H1 (cell line): ENCODE measurements around the gene SORBS1. TPM values are rescaled to one million over a fixed set of nuclear protein-coding genes. Genes with fewer than 3 reads are reported as not detected.

Experiments used
- CTCF ChIA-PET: fragments of 300-600 bp; sonication (Branson Sonifier 250); formaldehyde crosslinking; loops from one replicate; lab custom pipeline; 2021; ENCODE audit not compliant: partially characterized antibody; lab: Charles Lee
- POLR2A ChIA-PET: fragments of 300-600 bp; sonication (Branson Sonifier 250); formaldehyde crosslinking; loops from one replicate; lab custom pipeline; 2021; ENCODE audit warnings: inconsistent platforms; ENCODE audit not compliant: partially characterized antibody; lab: Charles Lee
- DNase-seq, 2 experiments: peaks; one replicate each; pipeline versions ENCODE4 v3.0.0 to v3.0.0-alpha.2; 2010 to 2022; ENCODE audit warnings: low spot score in 2 of 2, low read depth in 1 of 2, mixed read lengths in 1 of 2
- FAIRE-seq: peaks from 2 replicates; lab custom pipeline; 2011; peaks lifted over from hg19 to GRCh38; lab: Jason Lieb, UNC
- H2AFZ ChIP-seq: 2 replicates; pipeline ENCODE4 v1.8.1; 2012; ENCODE audit warnings: low read length, inconsistent platforms
- H2AK5ac ChIP-seq: 2 replicates; pipeline ENCODE4 v1.6.1; 2013; ENCODE audit warnings: low read depth, low read length
- H2BK120ac ChIP-seq: replicated peaks from 2 replicates; pipeline ENCODE3; 2013; ENCODE audit warnings: low read depth, low read length, inconsistent platforms
- H2BK12ac ChIP-seq: 2 replicates; pipeline ENCODE4 v1.6.1; 2013; ENCODE audit warnings: low read depth, low read length
- H2BK15ac ChIP-seq: 2 replicates; pipeline ENCODE4 v1.6.1; 2013; ENCODE audit warnings: low read length
- H2BK20ac ChIP-seq: 2 replicates; pipeline ENCODE4 v1.6.1; 2013; ENCODE audit warnings: low read length
- H2BK5ac ChIP-seq: 2 replicates; pipeline ENCODE4 v1.6.1; 2013; ENCODE audit warnings: low read depth, low read length
- H3K14ac ChIP-seq: 2 replicates; pipeline ENCODE4 v1.6.1; 2013; ENCODE audit warnings: inconsistent platforms; ENCODE audit not compliant: insufficient read length
- H3K18ac ChIP-seq: 2 replicates; pipeline ENCODE4 v1.6.1; 2013; ENCODE audit warnings: low read length; ENCODE audit errors: extremely low read depth
- H3K23ac ChIP-seq: 2 replicates; pipeline ENCODE4 v1.6.1; 2013; ENCODE audit warnings: inconsistent platforms; ENCODE audit not compliant: insufficient read length
- H3K23me2 ChIP-seq: 2 replicates; pipeline ENCODE4 v1.6.1; 2013; ENCODE audit warnings: low read depth, low read length
- H3K27ac ChIP-seq: 2 replicates; pipeline ENCODE4 v1.6.1; 2011; ENCODE audit warnings: low read depth, low read length, inconsistent platforms
- H3K27me3 ChIP-seq, 4 experiments: replicated peaks in 1 of 4; 1 replicate in 1 of 4; 2 replicates in 3 of 4; pipeline versions ENCODE4 v1.6.1 to v1.8.1; 2011 to 2013; ENCODE audit warnings: low read length in 3 of 4, mild to moderate bottlenecking in 3 of 4, inconsistent platforms in 2 of 4, mixed read lengths in 2 of 4, moderate library complexity in 1 of 4; ENCODE audit not compliant: control insufficient read depth in 3 of 4, insufficient read depth in 3 of 4; ENCODE audit errors: extremely low read depth in 1 of 4
- H3K36me3 ChIP-seq, 4 experiments: 2 replicates each; pipeline versions ENCODE4 v1.6.1 to v1.8.1; 2011 to 2013; ENCODE audit warnings: mild to moderate bottlenecking in 4 of 4, low read length in 3 of 4, moderate library complexity in 2 of 4, control low read depth in 1 of 4, inconsistent platforms in 1 of 4; ENCODE audit not compliant: insufficient read depth in 4 of 4, control insufficient read depth in 2 of 4
- H3K4ac ChIP-seq: replicated peaks from 2 replicates; pipeline ENCODE3; 2013; ENCODE audit warnings: low read length, low read depth, mixed read lengths, inconsistent platforms; ENCODE audit not compliant: insufficient read length
- H3K4me1 ChIP-seq, 4 experiments: replicated peaks in 1 of 4; 1 replicate in 1 of 4; 2 replicates in 3 of 4; pipeline versions ENCODE4 v1.6.1 to v1.8.1; 2011 to 2013; ENCODE audit warnings: low read length in 3 of 4, inconsistent platforms in 2 of 4, mixed read lengths in 1 of 4; ENCODE audit not compliant: insufficient read depth in 4 of 4, control insufficient read depth in 3 of 4
- H3K4me2 ChIP-seq, 2 experiments: 2 replicates each; pipeline versions ENCODE4 v1.6.1 to v1.8.1; 2011 to 2013; ENCODE audit warnings: low read depth in 2 of 2, low read length in 2 of 2, control low read depth in 1 of 2, inconsistent platforms in 1 of 2, mild to moderate bottlenecking in 1 of 2; ENCODE audit not compliant: insufficient read depth in 1 of 2
- H3K4me3 ChIP-seq, 4 experiments: fragments of 200-600, 300-600 bp in 1 of 4; sonication (generic), shearing (Covaris generic), sonication (Bioruptor Twin) in 1 of 4; 2 replicates each; pipeline versions ENCODE4 v1.5.1 to v1.8.1; 2011 to 2016; ENCODE audit warnings: low read length in 4 of 4, low read depth in 3 of 4, control low read depth in 2 of 4, inconsistent platforms in 2 of 4, mild to moderate bottlenecking in 2 of 4, mixed read lengths in 1 of 4, moderate library complexity in 1 of 4; ENCODE audit not compliant: insufficient read depth in 2 of 4; ENCODE audit errors: extremely low read depth in 1 of 4
- H3K56ac ChIP-seq: replicated peaks from 2 replicates; pipeline ENCODE3; 2013; ENCODE audit warnings: low read depth, mild to moderate bottlenecking, mixed read lengths, low read length, inconsistent platforms; ENCODE audit not compliant: insufficient read length
- H3K79me1 ChIP-seq: 2 replicates; pipeline ENCODE4 v1.6.1; 2013; ENCODE audit warnings: low read depth, low read length, control low read depth
- H3K79me2 ChIP-seq, 2 experiments: 2 replicates each; pipeline versions ENCODE4 v1.6.1 to v1.8.1; 2012 to 2013; ENCODE audit warnings: low read length in 2 of 2, mild to moderate bottlenecking in 2 of 2, inconsistent platforms in 1 of 2; ENCODE audit not compliant: insufficient read depth in 2 of 2, control insufficient read depth in 1 of 2
- H3K9ac ChIP-seq, 4 experiments: replicated peaks in 1 of 4; 1 replicate in 1 of 4; 2 replicates in 3 of 4; pipeline versions ENCODE4 v1.6.1 to v1.8.1; 2011 to 2013; ENCODE audit warnings: low read depth in 3 of 4, low read length in 3 of 4, control low read depth in 2 of 4, mild to moderate bottlenecking in 2 of 4, moderate library complexity in 2 of 4, inconsistent platforms in 1 of 4; ENCODE audit errors: extremely low read depth in 1 of 4
- H3K9me3 ChIP-seq, 2 experiments: 2 replicates each; pipeline versions ENCODE4 v1.6.1 to v1.8.1; 2012 to 2013; ENCODE audit warnings: mild to moderate bottlenecking in 2 of 2, moderate library complexity in 2 of 2, control low read depth in 1 of 2, inconsistent platforms in 1 of 2, low read depth in 1 of 2, low read length in 1 of 2, mixed read lengths in 1 of 2; ENCODE audit not compliant: insufficient read depth in 2 of 2
- H4K20me1 ChIP-seq, 2 experiments: replicated peaks in 1 of 2; 2 replicates each; pipeline versions ENCODE3 to v1.8.1; 2011 to 2013; ENCODE audit warnings: inconsistent platforms in 2 of 2, low read length in 2 of 2, mild to moderate bottlenecking in 1 of 2; ENCODE audit not compliant: insufficient read depth in 2 of 2, control insufficient read depth in 1 of 2
- H4K5ac ChIP-seq: 2 replicates; pipeline ENCODE4 v1.6.1; 2013; ENCODE audit warnings: low read length, low read depth, mixed read lengths, inconsistent platforms; ENCODE audit not compliant: insufficient read length
- H4K8ac ChIP-seq: 2 replicates; pipeline ENCODE4 v1.8.0; 2013; ENCODE audit warnings: mild to moderate bottlenecking, moderate library complexity, low read length, inconsistent platforms; ENCODE audit not compliant: insufficient read depth; ENCODE audit errors: extremely low read depth
- H4K91ac ChIP-seq: replicated peaks from 2 replicates; pipeline ENCODE3; 2013; ENCODE audit warnings: low read length, mixed read lengths, inconsistent platforms; ENCODE audit not compliant: insufficient read length
- CHD1 ChIP-seq: IDR thresholded peaks from 2 replicates; pipeline ENCODE4 v1.6.1; 2012; ENCODE audit warnings: low read depth, low read length, improper control_type of control experiment
- E2F6 ChIP-seq: IDR thresholded peaks from 2 replicates; pipeline ENCODE4 v1.6.1; 2012; ENCODE audit warnings: inconsistent platforms
- EGR1 ChIP-seq: IDR thresholded peaks from 2 replicates; pipeline ENCODE4 v1.6.1; 2011; ENCODE audit warnings: low read depth, low read length, borderline replicate concordance
- EZH2 ChIP-seq: fragments of 200-600 bp; sonication (generic); IDR thresholded peaks from 2 replicates; pipeline ENCODE4 v1.7.1; 2012; ENCODE audit warnings: low read depth, mild to moderate bottlenecking, moderate library complexity, low read length, inconsistent platforms; ENCODE audit not compliant: severe bottlenecking
- FOSL1 ChIP-seq: IDR thresholded peaks from 2 replicates; pipeline ENCODE4 v1.6.1; 2011; ENCODE audit warnings: mild to moderate bottlenecking, low read depth, low read length, moderate library complexity; ENCODE audit not compliant: insufficient read depth
- PHF8 ChIP-seq: fragments of 200-600 bp; sonication (generic); conservative IDR thresholded peaks from 2 replicates; pipeline ENCODE4 v1.7.1; 2012; ENCODE audit warnings: low read depth, mild to moderate bottlenecking, inconsistent platforms, low read length, moderate library complexity
- RFX5 ChIP-seq: IDR thresholded peaks from 2 replicates; pipeline ENCODE4 v1.6.1; 2011; ENCODE audit warnings: low read depth, low read length, improper control_type of control experiment, borderline replicate concordance
- RXRA ChIP-seq: IDR thresholded peaks from 2 replicates; pipeline ENCODE4 v1.6.1; 2011; ENCODE audit warnings: low read depth, mild to moderate bottlenecking, low read length, moderate library complexity; ENCODE audit not compliant: insufficient read depth
- SAP30 ChIP-seq: fragments of 300-600 bp; sonication (generic); IDR thresholded peaks from 2 replicates; pipeline ENCODE4 v1.7.1; 2012; ENCODE audit warnings: low read length, moderate library complexity, mild to moderate bottlenecking, inconsistent platforms; ENCODE audit not compliant: insufficient read depth, insufficient replicate concordance
- SIRT6 ChIP-seq: IDR thresholded peaks from one replicate; pipeline ENCODE4 v1.7.1; 2012; ENCODE audit warnings: low read length, inconsistent platforms
- USF2 ChIP-seq: IDR thresholded peaks from 2 replicates; pipeline ENCODE4 v1.6.1; 2011; ENCODE audit warnings: low read length, improper control_type of control experiment
- WGBS, 2 experiments: shearing (Covaris generic) in 1 of 2; methylation state at CpG; one replicate each; pipeline versions ENCODE4 v1.1.6 to v1.1.7; 2013 to 2015; ENCODE audit warnings: low lambda C conversion rate in 2 of 2, mixed read lengths in 2 of 2, inconsistent platforms in 1 of 2, low coverage in 1 of 2, missing lambda C conversion rate in 1 of 2; ENCODE audit not compliant: insufficient replicate concordance in 2 of 2, insufficient coverage in 1 of 2, insufficient read length in 1 of 2; ENCODE audit errors: extremely low coverage in 1 of 2, missing lambda C conversion rate in 1 of 2; 5-methylcytosine and 5-hydroxymethylcytosine counted together
- polyA plus RNA-seq, 7 experiments: library from polyadenylated mRNA; depleted of rRNA in 3 of 7; stranded (reverse) in 5 of 7; unstranded in 2 of 7; fragments of >200 nt in 5 of 7; fragments of 200-250 nt in 2 of 7; gene quantifications; 1 replicate in 5 of 7; 2 replicates in 1 of 7; 4 replicates in 1 of 7; pipeline versions ENCODE4 v1.2.1 to v1.2.3, GENCODE V29; 2011 to 2013; ENCODE audit warnings: missing spikeins in 2 of 7, mixed read lengths in 2 of 7
- total RNA-seq: library from RNA; stranded (reverse); fragmentation: NEBNext Ultra II Directional; extraction: Animal tissue kit (Norgen Biotek cat#: 25700); gene quantifications from 2 replicates; pipeline ENCODE4 v1.2.1, GENCODE V29; 2021

SORBS1 gene
- total and polyA plus RNA-seq, 2 of the 8 experiments (the other 6 are each of a cell fraction or from before 2014, with no cell fraction given), result 16.0 to 35.0 TPM

- no peaks in the 10 kb centered on the region for H3K79me1 ChIP-seq
- DNase-seq (no peak), FAIRE-seq (no peak)
- no peak overlapping the region for H2AFZ ChIP-seq
- no peak overlapping the region for H3K4ac ChIP-seq
- no peak overlapping the region for H3K4me3 ChIP-seq
- no peak overlapping the region for H4K91ac ChIP-seq
- ChIA-PET POLR2A (no interaction called here), CTCF (interaction anchor here (0.9 to 1.6 kb wide), 3 partner anchors 72 to 365 kb away, joined by 3 read pairs; no protein-coding TSS in a partner anchor)
- no peaks in the 10 kb centered on the region for H3K79me2 ChIP-seq
- no peak overlapping the region for H2BK5ac ChIP-seq
- no peak overlapping the region for H3K14ac ChIP-seq
- H2BK12ac ChIP-seq, result no peak overlapping the region
- no peaks in the 10 kb centered on the region for H3K9me3 ChIP-seq
- H3K23me2 ChIP-seq, result no peaks in the 10 kb centered on the region
- no peaks in the 10 kb centered on the region for H4K20me1 ChIP-seq
- no peaks in the 10 kb centered on the region for H3K27me3 ChIP-seq
- H3K18ac ChIP-seq, result no peak overlapping the region
- no peak overlapping the region for H2BK120ac ChIP-seq
- 85% methylated on average over 6 of the region's 6 CpGs; no CpG with 5 or more reads in 1 of the 2 experiments for whole genome bisulfite sequencing, 2 experiments
- H4K8ac ChIP-seq, result no peak overlapping the region
- H3K4me2 ChIP-seq, result no peak overlapping the region
- H3K56ac ChIP-seq, result no peak overlapping the region
- no peaks in the 10 kb centered on the region for H3K36me3 ChIP-seq
- H3K9ac ChIP-seq, result no peak overlapping the region
- H2BK15ac ChIP-seq, result no peak overlapping the region
- no peak overlapping the region for H2BK20ac ChIP-seq
- no peak overlapping the region for H4K5ac ChIP-seq
- H3K4me1 ChIP-seq, result no peaks in the 10 kb centered on the region
- H3K23ac ChIP-seq, result no peak overlapping the region
- H2AK5ac ChIP-seq, result no peak overlapping the region
- H3K27ac ChIP-seq, result no peak overlapping the region
- TF ChIP-seq SAP30 (no peak), RFX5 (no peak), SIRT6 (no peak), RXRA (no peak), PHF8 (no peak), E2F6 (no peak), CHD1 (no peak), FOSL1 (no peak), EGR1 (no peak), USF2 (no peak), EZH2 (no peak)
Measured at GRCh38 chr10:95573964-95574604, 12.9 kb upstream of the SORBS1 start.
